Measurements from ENCODE around the gene ZDHHC14.
A peak's percentile ranks its signal among the peaks of the same experiment; 100 is the strongest.

The ZDHHC14 gene

DNA sequence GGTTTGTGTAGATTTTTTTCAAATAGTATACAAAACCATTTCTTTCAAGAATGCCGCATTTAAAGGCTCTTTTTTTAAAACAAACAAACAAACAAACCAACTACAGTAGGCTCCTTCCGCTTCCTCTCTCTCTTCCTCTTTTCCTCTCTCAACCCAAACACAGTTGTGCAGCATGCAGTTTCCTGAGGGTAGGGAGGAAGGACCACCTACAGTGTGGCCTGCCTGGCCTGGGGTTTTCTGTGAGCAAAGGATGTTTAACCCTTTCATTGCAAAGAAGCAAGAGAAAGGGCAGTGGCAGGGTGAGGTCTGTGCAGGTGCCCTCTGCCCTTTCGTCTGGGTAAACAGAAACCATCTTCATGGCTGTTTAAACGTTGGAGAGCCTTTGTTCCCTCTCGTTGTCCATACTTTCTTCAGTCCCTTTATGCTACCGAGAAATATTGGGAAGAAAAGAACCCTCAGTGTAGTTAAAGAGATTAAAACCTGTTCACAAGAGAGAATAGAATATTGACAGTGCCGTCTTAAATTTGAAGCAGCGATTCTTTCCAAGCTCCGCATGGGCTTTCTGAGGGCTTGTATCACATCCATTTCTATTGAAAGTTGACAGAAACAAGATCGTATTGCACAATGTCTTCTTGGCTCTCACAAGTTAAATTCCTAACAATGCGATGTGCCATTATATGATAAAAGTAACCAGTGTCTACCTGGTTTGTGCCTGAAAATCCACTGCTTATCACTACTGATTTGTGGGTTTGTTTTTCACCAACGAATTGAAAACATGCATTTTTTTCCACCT is 226.5 kb downstream of the ZDHHC14 start:
- H2BK5ac ChIP-seq (ENCODE audit: low read length), result no peak overlapping the region
- WGBS, 2 donors (ENCODE audit: extremely low coverage in 2 of 2, insufficient read length in 2 of 2, insufficient replicate concordance in 1 of 2), result no CpG with 5 or more reads among the region's 12 CpGs
- no peak overlapping the region for H3K27ac ChIP-seq (replicated peaks; ENCODE audit: low read length)
- no peak for DNase-seq (ENCODE audit: low spot score)
- peak overlapping the region; percentile 63 for H2AFZ ChIP-seq (ENCODE audit: low read length)
- no peak overlapping the region for H3K9ac ChIP-seq (ENCODE audit: low read depth, low read length, poor library complexity)
- no peak overlapping the region for H3K4ac ChIP-seq (ENCODE audit: low read length)
- H2AK5ac ChIP-seq (ENCODE audit: low read depth, low read length), result no peak overlapping the region
- no peak overlapping the region for H3K18ac ChIP-seq (ENCODE audit: low read length)
- H3K14ac ChIP-seq (ENCODE audit: low read length), result no peak overlapping the region
- no peaks in the 10 kb centered on the region for H3K36me3 ChIP-seq (replicated peaks in 1 of 2; ENCODE audit: control insufficient read depth in 2 of 2, insufficient read depth in 2 of 2, low read length in 2 of 2)
- no peak overlapping the region for H2BK120ac ChIP-seq (ENCODE audit: low read depth, low read length)
- H4K8ac ChIP-seq (ENCODE audit: low read depth, low read length), result no peak overlapping the region
- peaks cover 3% of the 10 kb centered on the region for H3K79me1 ChIP-seq (ENCODE audit: low read depth, low read length)
- no peak overlapping the region for H3K23ac ChIP-seq (ENCODE audit: low read depth, low read length, poor library complexity)
- H3K4me2 ChIP-seq (ENCODE audit: insufficient read depth, low read length, poor library complexity, severe bottlenecking), result no peak overlapping the region
- no peak overlapping the region for H4K91ac ChIP-seq (ENCODE audit: low read depth, low read length, poor library complexity)
- no peak overlapping the region for H3K4me3 ChIP-seq (ENCODE audit: low read length in 2 of 2)
- H2BK12ac ChIP-seq (ENCODE audit: low read length), result no peak overlapping the region
- no peaks in the 10 kb centered on the region for H3K27me3 ChIP-seq (ENCODE audit: control insufficient read depth in 3 of 3, insufficient read depth in 3 of 3, low read depth in 1 of 3, low read length in 3 of 3)
- peaks cover 7 to 15% of the 10 kb centered on the region in 2 donors for H3K4me1 ChIP-seq (ENCODE audit: control insufficient read depth in 2 of 2, insufficient read depth in 1 of 2, low read depth in 1 of 2, low read length in 2 of 2)
- no peaks in the 10 kb centered on the region for H3K9me3 ChIP-seq (replicated peaks in 1 of 2; ENCODE audit: control insufficient read depth in 2 of 2, insufficient read depth in 1 of 2, low read depth in 1 of 2, low read length in 2 of 2)
- no peak overlapping the region for H2BK15ac ChIP-seq (ENCODE audit: low read length)

DNA sequence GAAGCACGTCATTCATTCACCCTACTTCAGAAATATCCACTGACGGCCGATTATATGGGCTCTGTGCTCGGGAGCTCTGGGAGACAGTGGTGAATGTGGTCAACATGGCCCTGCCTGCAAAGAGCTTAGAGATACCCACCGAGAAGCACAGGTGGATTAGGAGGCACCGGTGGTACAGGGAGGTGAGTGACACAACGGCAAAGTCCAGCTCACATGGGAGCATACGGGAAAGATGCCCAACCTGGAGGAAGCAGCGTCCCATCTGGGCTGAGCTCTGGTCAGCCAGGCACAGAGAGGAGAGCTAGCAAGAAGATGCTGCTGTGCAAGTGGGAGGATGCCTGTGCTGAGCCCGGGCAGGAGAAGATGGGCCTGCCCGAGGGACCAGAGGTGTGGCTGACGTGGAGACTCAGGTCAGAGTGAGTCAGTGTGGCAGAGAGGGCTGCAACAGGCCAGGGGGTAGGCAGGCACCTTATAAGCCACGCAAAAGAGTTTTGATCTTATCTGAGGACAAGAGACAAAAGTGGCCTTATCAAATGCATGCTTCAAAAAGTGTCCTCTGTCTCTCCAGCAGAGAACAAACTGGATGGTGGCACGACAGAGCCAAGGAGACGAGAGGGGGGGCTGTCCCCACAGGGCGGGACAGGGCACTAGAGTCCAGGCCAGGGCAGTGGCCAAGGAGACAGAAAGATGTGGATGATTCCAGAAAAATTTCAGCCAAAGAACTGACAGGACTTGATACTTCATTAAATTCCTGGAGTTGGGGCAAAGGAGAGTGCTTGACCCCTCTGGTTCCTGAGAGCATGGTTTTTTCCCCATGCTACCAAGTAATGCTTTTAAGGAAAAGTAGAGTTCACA is 227.5 kb downstream of the ZDHHC14 start:
- Histone ChIP-seq H3K4ac (ENCODE audit: low read length) (no peak overlapping the region), H2BK120ac (ENCODE audit: low read depth, low read length) (no peak overlapping the region), H2AK5ac (ENCODE audit: low read depth, low read length) (no peak overlapping the region), H3K79me1 (ENCODE audit: low read depth, low read length) (peaks cover 3% of the 10 kb centered on the region), H3K4me1 (ENCODE audit: control insufficient read depth in 2 of 2, insufficient read depth in 1 of 2, low read depth in 1 of 2, low read length in 2 of 2) (peaks cover 7 to 15% of the 10 kb centered on the region in 2 donors), H2BK12ac (ENCODE audit: low read length) (no peak overlapping the region), H3K27me3 (ENCODE audit: control insufficient read depth in 3 of 3, insufficient read depth in 3 of 3, low read depth in 1 of 3, low read length in 3 of 3) (no peaks in the 10 kb centered on the region), H3K4me2 (ENCODE audit: insufficient read depth, low read length, poor library complexity, severe bottlenecking) (no peak overlapping the region), H3K23ac (ENCODE audit: low read depth, low read length, poor library complexity) (no peak overlapping the region), H3K18ac (ENCODE audit: low read length) (peak overlapping the region; percentile 25), H3K9ac (ENCODE audit: low read depth, low read length, poor library complexity) (peak overlapping the region; percentile 2), H3K4me3 (ENCODE audit: low read length in 2 of 2) (no peak overlapping the region), H3K9me3 (replicated peaks in 1 of 2; ENCODE audit: control insufficient read depth in 2 of 2, insufficient read depth in 1 of 2, low read depth in 1 of 2, low read length in 2 of 2) (no peaks in the 10 kb centered on the region), H4K91ac (ENCODE audit: low read depth, low read length, poor library complexity) (no peak overlapping the region), H3K14ac (ENCODE audit: low read length) (peak overlapping the region; percentile 14), H2BK15ac (ENCODE audit: low read length) (no peak overlapping the region), H3K27ac (replicated peaks; ENCODE audit: low read length) (no peak overlapping the region), H2BK5ac (ENCODE audit: low read length) (no peak overlapping the region), H3K36me3 (replicated peaks in 1 of 2; ENCODE audit: control insufficient read depth in 2 of 2, insufficient read depth in 2 of 2, low read length in 2 of 2) (no peaks in the 10 kb centered on the region), H2AFZ (ENCODE audit: low read length) (no peak overlapping the region), H4K8ac (ENCODE audit: low read depth, low read length) (no peak overlapping the region)
- no peak for DNase-seq (ENCODE audit: low spot score)
- no CpG with 5 or more reads among the region's 16 CpGs for WGBS, 2 donors (ENCODE audit: extremely low coverage in 2 of 2, insufficient read length in 2 of 2, insufficient replicate concordance in 1 of 2)

DNA sequence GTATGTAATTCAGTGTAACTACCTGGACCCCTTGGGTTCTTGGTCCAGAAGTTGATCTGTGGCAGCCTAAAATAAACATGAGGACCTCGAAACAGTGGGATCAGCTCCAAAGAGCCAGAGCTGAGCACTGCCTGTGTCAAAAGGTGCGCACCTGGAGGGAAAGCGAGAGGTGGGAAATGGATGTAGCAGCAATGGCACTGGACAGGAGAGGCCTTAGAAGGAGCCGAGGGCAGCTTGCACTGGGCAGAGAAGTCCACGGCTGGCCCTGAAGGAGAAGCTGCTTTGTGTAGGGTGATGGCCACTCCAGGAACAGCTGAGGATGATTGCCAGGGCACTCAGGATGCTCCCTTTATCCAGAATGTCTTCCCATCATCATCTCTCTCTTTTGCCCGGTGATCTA is 228.1 kb downstream of the ZDHHC14 start:
- Histone ChIP-seq H3K18ac (ENCODE audit: low read length) (no peak overlapping the region), H3K36me3 (replicated peaks in 1 of 2; ENCODE audit: control insufficient read depth in 2 of 2, insufficient read depth in 2 of 2, low read length in 2 of 2) (no peaks in the 10 kb centered on the region), H2AFZ (ENCODE audit: low read length) (no peak overlapping the region), H2BK15ac (ENCODE audit: low read length) (no peak overlapping the region), H3K4me3 (ENCODE audit: low read length in 2 of 2) (peak overlapping the region in 1 of 2 donors; percentile 52), H3K4ac (ENCODE audit: low read length) (no peak overlapping the region), H2BK5ac (ENCODE audit: low read length) (no peak overlapping the region), H3K4me1 (ENCODE audit: control insufficient read depth in 2 of 2, insufficient read depth in 1 of 2, low read depth in 1 of 2, low read length in 2 of 2) (peaks cover 7 to 15% of the 10 kb centered on the region in 2 donors), H2AK5ac (ENCODE audit: low read depth, low read length) (peak overlapping the region; percentile 19), H4K91ac (ENCODE audit: low read depth, low read length, poor library complexity) (no peak overlapping the region), H3K27me3 (ENCODE audit: control insufficient read depth in 3 of 3, insufficient read depth in 3 of 3, low read depth in 1 of 3, low read length in 3 of 3) (no peaks in the 10 kb centered on the region), H2BK12ac (ENCODE audit: low read length) (no peak overlapping the region), H3K4me2 (ENCODE audit: insufficient read depth, low read length, poor library complexity, severe bottlenecking) (no peak overlapping the region), H2BK120ac (ENCODE audit: low read depth, low read length) (no peak overlapping the region), H3K79me1 (ENCODE audit: low read depth, low read length) (peaks cover 3% of the 10 kb centered on the region), H3K9ac (ENCODE audit: low read depth, low read length, poor library complexity) (no peak overlapping the region), H3K27ac (replicated peaks; ENCODE audit: low read length) (no peak overlapping the region), H4K8ac (ENCODE audit: low read depth, low read length) (no peak overlapping the region), H3K9me3 (replicated peaks in 1 of 2; ENCODE audit: control insufficient read depth in 2 of 2, insufficient read depth in 1 of 2, low read depth in 1 of 2, low read length in 2 of 2) (no peaks in the 10 kb centered on the region), H3K23ac (ENCODE audit: low read depth, low read length, poor library complexity) (no peak overlapping the region), H3K14ac (ENCODE audit: low read length) (no peak overlapping the region)
- no peak for DNase-seq (ENCODE audit: low spot score)
- no CpG with 5 or more reads among the region's 6 CpGs for WGBS, 2 donors (ENCODE audit: extremely low coverage in 2 of 2, insufficient read length in 2 of 2, insufficient replicate concordance in 1 of 2)

GRCh38 chr6:157609556-157609955 is 228.6 kb downstream of the ZDHHC14 start:
- Histone ChIP-seq H2BK12ac (ENCODE audit: low read length) (no peak overlapping the region), H2BK5ac (ENCODE audit: low read length) (no peak overlapping the region), H3K14ac (ENCODE audit: low read length) (peak overlapping the region; percentile 50), H4K8ac (ENCODE audit: low read depth, low read length) (no peak overlapping the region), H3K18ac (ENCODE audit: low read length) (no peak overlapping the region), H3K27me3 (ENCODE audit: control insufficient read depth in 3 of 3, insufficient read depth in 3 of 3, low read depth in 1 of 3, low read length in 3 of 3) (no peaks in the 10 kb centered on the region), H3K27ac (replicated peaks; ENCODE audit: low read length) (no peak overlapping the region), H3K79me1 (ENCODE audit: low read depth, low read length) (peaks cover 3% of the 10 kb centered on the region), H2BK15ac (ENCODE audit: low read length) (no peak overlapping the region), H3K4me3 (ENCODE audit: low read length in 2 of 2) (no peak overlapping the region), H4K91ac (ENCODE audit: low read depth, low read length, poor library complexity) (no peak overlapping the region), H2BK120ac (ENCODE audit: low read depth, low read length) (no peak overlapping the region), H3K4ac (ENCODE audit: low read length) (no peak overlapping the region), H3K9ac (ENCODE audit: low read depth, low read length, poor library complexity) (no peak overlapping the region), H3K23ac (ENCODE audit: low read depth, low read length, poor library complexity) (no peak overlapping the region), H3K9me3 (replicated peaks in 1 of 2; ENCODE audit: control insufficient read depth in 2 of 2, insufficient read depth in 1 of 2, low read depth in 1 of 2, low read length in 2 of 2) (no peaks in the 10 kb centered on the region), H3K4me2 (ENCODE audit: insufficient read depth, low read length, poor library complexity, severe bottlenecking) (no peak overlapping the region), H2AK5ac (ENCODE audit: low read depth, low read length) (peak overlapping the region; percentile 19), H3K36me3 (replicated peaks in 1 of 2; ENCODE audit: control insufficient read depth in 2 of 2, insufficient read depth in 2 of 2, low read length in 2 of 2) (no peaks in the 10 kb centered on the region), H3K4me1 (ENCODE audit: control insufficient read depth in 2 of 2, insufficient read depth in 1 of 2, low read depth in 1 of 2, low read length in 2 of 2) (peaks cover 7 to 17% of the 10 kb centered on the region in 2 donors), H2AFZ (ENCODE audit: low read length) (no peak overlapping the region)
- WGBS, 2 donors (ENCODE audit: extremely low coverage in 2 of 2, insufficient read length in 2 of 2, insufficient replicate concordance in 1 of 2), result no CpG with 5 or more reads among the region's 3 CpGs
- no peak for DNase-seq (ENCODE audit: low spot score)
